Keratinocyte (primary cell): ENCODE results near the gene PAX8. TPM values are rescaled to one million over a fixed set of nuclear protein-coding genes. Genes with fewer than 3 reads are reported as not detected.
A peak's percentile ranks its signal among the peaks of the same experiment; 100 is the strongest.
"Not testable (repeated sequence)": the region's sequence is repeated elsewhere in the genome, so short reads cannot be mapped to it uniquely, and the experiment has no call there.

Experiments
- DNase-seq: peaks from one replicate; pipeline ENCODE4 v3.0.0-alpha.2; 2011; ENCODE audit warnings: low read depth, missing footprints, low spot score
- FAIRE-seq: peaks from 2 replicates; lab custom pipeline; 2011; peaks lifted over from hg19 to GRCh38; lab: Jason Lieb, UNC
- H2AFZ ChIP-seq: 2 replicates; pipeline ENCODE4 v1.6.0; 2012; ENCODE audit warnings: low read length, control low read depth, inconsistent platforms; ENCODE audit not compliant: control insufficient read depth
- H3K27ac ChIP-seq: 2 replicates; pipeline ENCODE4 v1.5.1; 2011; ENCODE audit warnings: low read length; ENCODE audit not compliant: control insufficient read depth, insufficient read depth
- H3K27me3 ChIP-seq: 3 replicates; pipeline ENCODE4 v1.6.0; 2011; ENCODE audit warnings: low read length; ENCODE audit not compliant: control insufficient read depth, insufficient read depth; ENCODE audit errors: extremely low read depth
- H3K36me3 ChIP-seq, 2 experiments: 2 replicates in 1 of 2; 3 replicates in 1 of 2; pipeline ENCODE4 v1.5.1; 2011; ENCODE audit warnings: low read length in 2 of 2, mild to moderate bottlenecking in 1 of 2; ENCODE audit not compliant: control insufficient read depth in 2 of 2, insufficient read depth in 2 of 2; ENCODE audit errors: extremely low read depth in 1 of 2
- H3K4me1 ChIP-seq: 3 replicates; pipeline ENCODE4 v1.5.1; 2011; ENCODE audit warnings: low read length; ENCODE audit not compliant: control insufficient read depth, insufficient read depth; ENCODE audit errors: extremely low read depth
- H3K4me2 ChIP-seq: 3 replicates; pipeline ENCODE4 v1.6.0; 2011; ENCODE audit warnings: low read depth, low read length; ENCODE audit not compliant: control insufficient read depth, insufficient read depth; ENCODE audit errors: extremely low read depth
- H3K4me3 ChIP-seq, 3 experiments: fragments of 200-600 bp in 1 of 3; sonication (generic) in 1 of 3; 2 replicates in 2 of 3; 3 replicates in 1 of 3; pipeline ENCODE4 v1.5.1; 2011 to 2016; ENCODE audit warnings: low read length in 3 of 3, mild to moderate bottlenecking in 3 of 3, control low read depth in 2 of 3, inconsistent platforms in 1 of 3, low read depth in 1 of 3, mixed read lengths in 1 of 3, mixed run types in 1 of 3, moderate library complexity in 1 of 3; ENCODE audit not compliant: control insufficient read depth in 2 of 3, insufficient read depth in 2 of 3; ENCODE audit errors: extremely low read depth in 1 of 3
- H3K79me2 ChIP-seq: 2 replicates; pipeline ENCODE4 v1.6.0; 2012; ENCODE audit warnings: low read length; ENCODE audit not compliant: control insufficient read depth, insufficient read depth
- H3K9ac ChIP-seq: 3 replicates; pipeline ENCODE4 v1.6.0; 2011; ENCODE audit warnings: low read length; ENCODE audit not compliant: control insufficient read depth, insufficient read depth; ENCODE audit errors: extremely low read depth
- H3K9me1 ChIP-seq: 3 replicates; pipeline ENCODE4 v1.6.0; 2011; ENCODE audit warnings: low read length; ENCODE audit not compliant: control insufficient read depth, insufficient read depth; ENCODE audit errors: extremely low read depth
- H3K9me3 ChIP-seq: 2 replicates; pipeline ENCODE4 v1.5.1; 2012; ENCODE audit warnings: low read depth, low read length; ENCODE audit not compliant: control insufficient read depth
- H4K20me1 ChIP-seq: 3 replicates; pipeline ENCODE4 v1.6.0; 2011; ENCODE audit warnings: low read length; ENCODE audit not compliant: control insufficient read depth, insufficient read depth; ENCODE audit errors: extremely low read depth
- EZH2 ChIP-seq: IDR thresholded peaks from one replicate; pipeline ENCODE4 v1.6.1; 2012; ENCODE audit warnings: inconsistent platforms, mild to moderate bottlenecking, low read length, moderate library complexity
- dilution Hi-C: fragments of 300-500 bp; cut with MboI; formaldehyde crosslinking; loops from one replicate; pipeline ENCODE4 v1.7.0; 2020; ENCODE audit warnings: low sequenced_read_pairs; ENCODE audit not compliant: extremely low pct_ligation_motif_present
- polyA plus RNA-seq, 5 experiments: library from polyadenylated mRNA; depleted of rRNA in 3 of 5; stranded (reverse) in 3 of 5; stranded (forward) in 1 of 5; unstranded in 1 of 5; fragments of >200 nt; gene quantifications; 1 replicate in 1 of 5; 2 replicates in 3 of 5; 3 replicates in 1 of 5; pipeline versions ENCODE4 v1.2.1 to v1.2.3, GENCODE V29; 2011 to 2012; ENCODE audit warnings: missing spikeins in 2 of 5, low read depth in 1 of 5, low replicate concordance in 1 of 5
- TF ChIP-seq, protein P1 (sequence below), 3 experiments: IDR thresholded peaks in 1 of 3; conservative IDR thresholded peaks in 1 of 3; optimal IDR thresholded peaks in 1 of 3; 2 replicates in 2 of 3; 3 replicates in 1 of 3; pipeline versions ENCODE3 to v1.5.1; 2011; ENCODE audit warnings: low read length in 3 of 3, mild to moderate bottlenecking in 3 of 3, moderate library complexity in 2 of 3, control low read depth in 1 of 3, inconsistent platforms in 1 of 3; ENCODE audit not compliant: insufficient read depth in 2 of 3; ENCODE audit errors: extremely low read depth in 1 of 3

PAX8 gene
- polyA plus RNA-seq, 1 donor (not counting 4 experiments of a cell fraction or from before 2014, with no cell fraction given) = 3.4 TPM

DNA sequence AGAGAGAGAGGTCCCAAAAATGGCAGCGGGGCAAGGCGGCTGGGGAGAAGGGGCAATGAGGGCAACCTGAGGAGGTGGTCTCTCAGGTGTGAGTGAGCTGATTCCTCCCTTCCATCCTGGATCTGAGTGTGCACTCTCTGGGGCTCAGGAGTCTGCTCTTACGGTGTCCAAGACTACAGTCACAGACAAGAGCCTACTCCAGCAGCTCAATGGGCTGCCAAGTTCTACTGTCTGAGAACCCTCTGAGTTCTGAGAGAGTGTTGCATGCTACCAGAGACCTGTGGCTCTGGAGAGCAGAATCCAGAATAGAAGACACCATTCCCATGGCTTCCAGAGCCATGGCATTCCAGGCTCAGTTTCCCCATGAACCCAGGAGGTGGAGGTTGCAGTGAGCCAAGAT lies 7.1 kb upstream of the PAX8 start:
- dilution Hi-C loops = no loop called here
- FAIRE-seq = no peak
- no peaks in the 10 kb centered on the region for H3K79me2 ChIP-seq
- H4K20me1 ChIP-seq = no peaks in the 10 kb centered on the region
- H3K27me3 ChIP-seq = no peaks in the 10 kb centered on the region
- no peaks in the 10 kb centered on the region for H3K36me3 ChIP-seq
- H3K9ac ChIP-seq = no peak overlapping the region
- no peak overlapping the region for H3K27ac ChIP-seq
- peaks cover 46% of the 10 kb centered on the region for H3K4me1 ChIP-seq
- no peak overlapping the region for H2AFZ ChIP-seq
- no peaks in the 10 kb centered on the region for H3K9me1 ChIP-seq
- TF ChIP-seq, protein P1, sequence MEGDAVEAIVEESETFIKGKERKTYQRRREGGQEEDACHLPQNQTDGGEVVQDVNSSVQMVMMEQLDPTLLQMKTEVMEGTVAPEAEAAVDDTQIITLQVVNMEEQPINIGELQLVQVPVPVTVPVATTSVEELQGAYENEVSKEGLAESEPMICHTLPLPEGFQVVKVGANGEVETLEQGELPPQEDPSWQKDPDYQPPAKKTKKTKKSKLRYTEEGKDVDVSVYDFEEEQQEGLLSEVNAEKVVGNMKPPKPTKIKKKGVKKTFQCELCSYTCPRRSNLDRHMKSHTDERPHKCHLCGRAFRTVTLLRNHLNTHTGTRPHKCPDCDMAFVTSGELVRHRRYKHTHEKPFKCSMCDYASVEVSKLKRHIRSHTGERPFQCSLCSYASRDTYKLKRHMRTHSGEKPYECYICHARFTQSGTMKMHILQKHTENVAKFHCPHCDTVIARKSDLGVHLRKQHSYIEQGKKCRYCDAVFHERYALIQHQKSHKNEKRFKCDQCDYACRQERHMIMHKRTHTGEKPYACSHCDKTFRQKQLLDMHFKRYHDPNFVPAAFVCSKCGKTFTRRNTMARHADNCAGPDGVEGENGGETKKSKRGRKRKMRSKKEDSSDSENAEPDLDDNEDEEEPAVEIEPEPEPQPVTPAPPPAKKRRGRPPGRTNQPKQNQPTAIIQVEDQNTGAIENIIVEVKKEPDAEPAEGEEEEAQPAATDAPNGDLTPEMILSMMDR (optimal IDR thresholded peaks at IDR 0.05 in 1 of 3, IDR thresholded peaks at IDR 0.05 in 1 of 3, conservative IDR thresholded peaks at IDR 0.05 in 1 of 3; ENCODE audit: extremely low read depth in 1 of 3, insufficient read depth in 2 of 3, low read length in 3 of 3) = no peak
- no peak for TF ChIP-seq EZH2
- no peaks in the 10 kb centered on the region for H3K9me3 ChIP-seq
- no peak for DNase-seq
- H3K4me3 ChIP-seq = no peak overlapping the region
- no peak overlapping the region for H3K4me2 ChIP-seq

DNA sequence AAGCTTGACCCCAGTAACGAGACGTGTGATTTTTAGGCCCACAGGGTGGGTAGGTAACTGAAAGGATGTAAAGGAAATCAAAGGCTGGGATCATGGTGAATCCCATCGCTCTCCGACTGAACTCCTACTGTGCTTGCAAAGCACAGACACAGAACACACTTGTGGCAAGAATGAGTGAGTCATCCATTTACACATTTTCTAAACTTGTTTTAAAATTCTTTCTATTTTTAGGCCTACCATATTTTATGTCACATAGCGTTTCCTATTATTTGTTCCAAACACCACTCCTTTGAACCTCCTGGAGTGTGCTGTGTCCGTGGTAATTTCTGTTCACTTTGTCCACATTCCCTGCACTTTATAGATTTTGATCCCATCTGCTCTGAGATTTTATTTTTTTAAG lies 6.3 kb upstream of the PAX8 start:
- Histone ChIP-seq H3K27ac (peak overlapping the region; percentile 96), H3K4me2 (peak overlapping the region; percentile 73), H3K4me1 (peaks cover 46% of the 10 kb centered on the region), H3K9ac (peak overlapping the region; percentile 80)
- H3K9me3 ChIP-seq, H2AFZ ChIP-seq, FAIRE-seq, H3K4me3 ChIP-seq, DNase-seq, H3K27me3 ChIP-seq, H3K79me2 ChIP-seq, dilution Hi-C loops, H3K36me3 ChIP-seq, H4K20me1 ChIP-seq, H3K9me1 ChIP-seq: not testable (repeated sequence)

DNA sequence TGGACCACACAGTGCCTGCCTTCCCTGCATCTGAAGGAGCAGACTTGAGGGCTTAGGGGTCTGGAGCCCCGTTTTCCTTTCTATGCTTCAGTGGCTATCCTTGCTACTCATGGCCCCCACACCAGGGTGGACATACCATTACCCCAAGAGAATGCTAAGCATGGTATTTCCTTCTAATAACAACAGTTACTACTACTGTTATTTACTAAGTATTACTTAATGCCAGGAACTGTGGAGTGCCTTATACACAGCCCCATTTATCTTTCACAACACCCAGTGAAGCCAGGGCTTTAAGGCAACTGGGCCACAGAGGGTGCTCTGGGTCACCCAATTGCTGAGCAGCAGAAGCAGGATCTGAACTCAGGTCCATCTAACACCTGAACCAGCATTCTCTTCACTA lies 5.8 kb upstream of the PAX8 start:
- FAIRE-seq = no peak
- peak overlapping the region; percentile 73 for H3K4me2 ChIP-seq

More for the DNA sequence above, 5.8 kb upstream of the PAX8 start:
- no peak overlapping the region for H2AFZ ChIP-seq
- no peak for DNase-seq
- peaks cover 46% of the 10 kb centered on the region for H3K4me1 ChIP-seq
- peak overlapping the region; percentile 80 for H3K9ac ChIP-seq
- no peak overlapping the region for H3K4me3 ChIP-seq
- TF ChIP-seq EZH2 = no peak
- TF ChIP-seq, protein P1 (optimal IDR thresholded peaks at IDR 0.05 in 1 of 3, IDR thresholded peaks at IDR 0.05 in 1 of 3, conservative IDR thresholded peaks at IDR 0.05 in 1 of 3; ENCODE audit: extremely low read depth in 1 of 3, insufficient read depth in 2 of 3, low read length in 3 of 3) = no peak
- dilution Hi-C loops = no loop called here
- no peaks in the 10 kb centered on the region for H3K9me1 ChIP-seq
- no peaks in the 10 kb centered on the region for H3K36me3 ChIP-seq
- no peaks in the 10 kb centered on the region for H4K20me1 ChIP-seq
- H3K27ac ChIP-seq = peak overlapping the region; percentile 96
- H3K79me2 ChIP-seq = no peaks in the 10 kb centered on the region
- no peaks in the 10 kb centered on the region for H3K9me3 ChIP-seq
- H3K27me3 ChIP-seq = no peaks in the 10 kb centered on the region
